Coronary artery (tissue), 2 donors: ENCODE results near the gene ADCYAP1R1.

Source experiments
- DNase-seq: peaks from one replicate; pipeline ENCODE4 v3.0.0-alpha.2; 2017; ENCODE audit warnings: low spot score
- H3K27ac ChIP-seq, 2 donors: fragments of 200-600 bp; sonication (generic); one replicate each; pipeline ENCODE4 v1.5.1; 2016 to 2019
- H3K4me3 ChIP-seq: fragments of 200-600 bp; sonication (generic); 2 replicates; pipeline ENCODE4 v1.5.1; 2016; ENCODE audit warnings: mild to moderate bottlenecking, moderate library complexity
- TF ChIP-seq, protein P1 (sequence below): fragments of 200-600 bp; sonication (generic); IDR thresholded peaks from one replicate; pipeline ENCODE4 v1.5.1; 2019; ENCODE audit warnings: antibody characterized with exemption

The ADCYAP1R1 gene

DNA sequence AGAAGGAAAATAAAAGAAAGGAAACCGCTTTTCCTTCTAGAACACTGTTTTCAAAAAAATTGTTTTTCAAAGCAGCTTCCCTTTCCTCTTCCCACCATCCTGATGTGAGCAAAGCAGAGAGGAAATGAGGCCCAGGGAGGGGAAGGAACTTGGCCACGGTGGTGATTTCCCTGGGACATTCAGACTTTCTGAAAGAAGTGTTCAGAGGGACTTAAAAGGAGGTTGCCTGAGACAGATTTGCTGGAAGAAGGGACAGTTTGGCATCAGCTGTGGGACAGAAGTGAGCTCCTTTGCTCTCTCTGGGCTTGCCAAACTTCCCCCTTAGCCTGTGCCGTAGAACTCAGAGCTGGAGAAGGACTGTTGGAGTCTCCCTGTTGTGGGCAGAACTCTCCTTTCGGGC lies 30.3 kb downstream of the ADCYAP1R1 start:
- TF ChIP-seq, protein P1, sequence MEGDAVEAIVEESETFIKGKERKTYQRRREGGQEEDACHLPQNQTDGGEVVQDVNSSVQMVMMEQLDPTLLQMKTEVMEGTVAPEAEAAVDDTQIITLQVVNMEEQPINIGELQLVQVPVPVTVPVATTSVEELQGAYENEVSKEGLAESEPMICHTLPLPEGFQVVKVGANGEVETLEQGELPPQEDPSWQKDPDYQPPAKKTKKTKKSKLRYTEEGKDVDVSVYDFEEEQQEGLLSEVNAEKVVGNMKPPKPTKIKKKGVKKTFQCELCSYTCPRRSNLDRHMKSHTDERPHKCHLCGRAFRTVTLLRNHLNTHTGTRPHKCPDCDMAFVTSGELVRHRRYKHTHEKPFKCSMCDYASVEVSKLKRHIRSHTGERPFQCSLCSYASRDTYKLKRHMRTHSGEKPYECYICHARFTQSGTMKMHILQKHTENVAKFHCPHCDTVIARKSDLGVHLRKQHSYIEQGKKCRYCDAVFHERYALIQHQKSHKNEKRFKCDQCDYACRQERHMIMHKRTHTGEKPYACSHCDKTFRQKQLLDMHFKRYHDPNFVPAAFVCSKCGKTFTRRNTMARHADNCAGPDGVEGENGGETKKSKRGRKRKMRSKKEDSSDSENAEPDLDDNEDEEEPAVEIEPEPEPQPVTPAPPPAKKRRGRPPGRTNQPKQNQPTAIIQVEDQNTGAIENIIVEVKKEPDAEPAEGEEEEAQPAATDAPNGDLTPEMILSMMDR: no peak
- DNase-seq: no peak
- no peak overlapping the region for H3K27ac ChIP-seq

DNA sequence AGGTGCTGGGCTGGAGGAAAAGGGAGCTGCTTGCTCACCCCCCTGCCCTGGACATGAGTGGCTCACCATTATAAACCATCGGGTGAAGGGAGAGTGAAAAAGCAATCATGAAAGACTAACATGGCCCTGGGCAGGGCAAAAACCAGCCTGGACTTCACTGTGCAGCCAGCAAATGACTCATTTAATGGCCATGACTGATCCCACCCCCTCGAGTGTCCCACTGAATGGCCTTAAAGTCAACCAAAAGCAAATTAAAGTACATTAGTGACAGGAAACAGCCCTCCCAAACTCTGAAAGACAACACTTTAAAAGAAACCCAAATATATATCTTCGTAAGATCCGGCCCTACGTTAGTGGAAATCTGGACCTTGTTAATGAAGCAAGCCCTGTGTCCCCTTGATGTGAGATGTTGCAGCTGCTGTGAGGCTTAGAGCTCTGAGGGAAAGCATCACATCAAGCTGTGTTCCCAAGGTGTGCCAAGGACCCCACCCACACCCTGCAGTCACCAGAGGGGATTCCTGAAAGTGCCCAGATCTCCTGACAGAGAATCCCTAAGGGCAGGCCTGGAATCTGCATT lies 31.2 kb downstream of the ADCYAP1R1 start:
- Histone ChIP-seq H3K4me3 (no peak overlapping the region), H3K27ac (no peak overlapping the region)
- no peak for DNase-seq
- TF ChIP-seq, protein P1: no peak

More for the DNA sequence above, 30.3 kb downstream of the ADCYAP1R1 start:
- H3K4me3 ChIP-seq: no peak overlapping the region

DNA sequence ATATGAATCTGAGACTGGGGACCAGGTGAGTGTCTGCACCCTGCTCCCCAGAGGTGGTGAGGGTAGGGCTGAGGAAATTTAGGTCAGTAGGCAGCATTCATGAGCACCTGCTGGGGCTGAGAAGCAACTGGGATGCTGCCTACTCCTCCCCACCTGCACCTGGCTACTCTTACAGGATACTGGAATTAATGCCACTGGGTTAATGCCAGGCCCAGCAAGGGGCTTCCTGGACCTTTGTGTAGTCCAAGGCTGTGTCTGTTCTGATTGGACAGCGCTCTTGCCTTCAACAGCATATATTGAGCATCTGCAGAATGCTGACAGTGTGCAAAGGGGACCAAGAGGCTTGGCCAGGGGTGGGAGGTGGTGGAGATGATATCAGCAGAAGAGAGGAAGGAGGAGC lies 32.1 kb downstream of the ADCYAP1R1 start:
- no peak overlapping the region for H3K27ac ChIP-seq
- DNase-seq: no peak
- TF ChIP-seq, protein P1: no peak
- no peak overlapping the region for H3K4me3 ChIP-seq

DNA sequence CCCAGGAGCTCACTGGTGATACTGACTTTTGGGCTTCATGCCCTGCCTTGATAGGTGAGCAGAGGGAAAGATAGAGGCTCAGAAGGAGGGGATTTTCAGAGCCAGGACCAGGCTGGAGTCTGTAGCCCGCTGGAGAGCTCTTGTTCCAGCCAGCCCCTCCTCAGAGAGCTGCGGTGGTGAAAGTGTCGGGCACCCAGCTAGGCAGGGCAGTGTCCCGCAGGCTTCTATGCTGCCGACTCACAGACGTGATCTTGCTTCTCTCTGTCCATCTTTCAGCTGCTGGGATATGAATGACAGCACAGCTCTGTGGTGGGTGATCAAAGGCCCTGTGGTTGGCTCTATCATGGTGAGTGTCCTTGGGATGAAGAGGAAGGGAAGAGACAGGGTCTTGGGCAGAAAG lies 35.2 kb downstream of the ADCYAP1R1 start:
- Histone ChIP-seq H3K27ac (no peak overlapping the region), H3K4me3 (no peak overlapping the region)
- no peak for DNase-seq
- TF ChIP-seq, protein P1: no peak

DNA sequence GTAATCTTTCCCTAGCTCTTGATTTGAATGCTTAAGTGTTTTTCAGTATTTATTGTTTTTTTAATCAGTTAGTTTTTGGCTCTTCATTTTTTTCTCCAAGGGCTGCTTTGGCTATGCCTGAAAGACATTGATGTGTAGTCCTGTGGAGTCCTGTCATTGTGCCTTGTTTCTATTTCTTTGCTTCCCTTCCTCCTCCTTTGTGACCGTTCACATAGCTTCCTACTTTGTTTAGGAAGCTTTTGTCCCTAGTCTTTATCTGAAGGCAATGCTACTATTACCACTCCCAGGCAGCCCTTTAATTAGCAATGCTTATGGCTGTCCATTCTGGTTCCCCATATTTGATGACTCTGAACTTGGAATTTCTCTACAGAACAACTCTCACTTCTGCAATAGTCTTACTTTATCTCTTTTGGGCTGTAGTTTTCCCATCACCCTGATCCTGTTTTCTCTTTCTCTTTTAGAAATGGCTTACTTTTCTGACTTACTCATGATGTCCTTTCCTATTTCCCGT lies 39.9 kb downstream of the ADCYAP1R1 start:
- Histone ChIP-seq H3K27ac (no peak overlapping the region), H3K4me3 (no peak overlapping the region)
- TF ChIP-seq, protein P1: no peak
- DNase-seq: no peak

DNA sequence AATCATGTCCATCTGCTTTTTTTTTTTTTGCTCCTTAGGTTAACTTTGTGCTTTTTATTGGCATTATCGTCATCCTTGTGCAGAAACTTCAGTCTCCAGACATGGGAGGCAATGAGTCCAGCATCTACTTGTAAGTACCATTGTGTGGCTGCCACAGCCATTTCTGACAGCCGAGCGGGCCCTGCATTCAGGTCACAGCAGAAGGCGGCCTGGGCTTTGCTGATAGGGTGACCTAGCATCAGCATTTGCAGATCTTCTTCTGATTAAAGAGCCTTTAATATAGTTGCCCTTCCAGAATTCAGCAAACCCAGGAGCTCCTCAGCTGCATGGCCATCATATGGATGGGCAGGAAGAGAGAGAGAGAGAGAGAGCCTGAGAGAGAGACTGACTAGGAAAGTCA lies 40.5 kb downstream of the ADCYAP1R1 start:
- no peak overlapping the region for H3K4me3 ChIP-seq
- TF ChIP-seq, protein P1: no peak
- H3K27ac ChIP-seq: no peak overlapping the region
- DNase-seq: no peak

DNA sequence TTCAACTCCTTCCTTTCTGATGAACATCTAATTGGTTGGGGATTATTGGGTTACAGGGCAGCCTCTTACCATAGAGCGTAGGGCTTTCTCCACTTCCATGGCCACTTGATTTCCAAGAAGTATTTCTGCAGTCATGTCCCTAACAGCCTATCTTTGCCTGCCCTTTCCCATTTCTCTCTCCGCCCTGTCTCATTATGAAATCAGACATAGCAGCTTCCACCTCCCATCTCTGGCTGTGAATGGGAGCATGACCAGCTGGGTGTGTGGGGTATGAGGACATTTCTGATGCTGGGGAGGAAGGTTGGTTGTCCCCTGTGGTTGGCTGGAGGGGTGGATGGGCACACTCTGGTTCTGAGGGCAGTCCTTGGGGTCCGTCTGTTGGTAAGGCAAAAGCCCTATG lies 41.2 kb downstream of the ADCYAP1R1 start:
- DNase-seq: peak; percentile 41
- H3K27ac ChIP-seq: no peak overlapping the region
- H3K4me3 ChIP-seq: no peak overlapping the region
- TF ChIP-seq, protein P1: no peak
